ENCODE data around the gene CTSG. TPM values are rescaled to one million over a fixed set of nuclear protein-coding genes. Genes with fewer than 3 reads are reported as not detected.

Gene CTSG, protein sequence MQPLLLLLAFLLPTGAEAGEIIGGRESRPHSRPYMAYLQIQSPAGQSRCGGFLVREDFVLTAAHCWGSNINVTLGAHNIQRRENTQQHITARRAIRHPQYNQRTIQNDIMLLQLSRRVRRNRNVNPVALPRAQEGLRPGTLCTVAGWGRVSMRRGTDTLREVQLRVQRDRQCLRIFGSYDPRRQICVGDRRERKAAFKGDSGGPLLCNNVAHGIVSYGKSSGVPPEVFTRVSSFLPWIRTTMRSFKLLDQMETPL
- polyA plus RNA-seq (2012; ENCODE audit: insufficient read length, low read depth), result not detected

- no peak for TF ChIP-seq TAF1 (IDR thresholded peaks at IDR 0.05; ENCODE audit: borderline replicate concordance, insufficient read depth, low read length)
- no peak for TF ChIP-seq REST (IDR thresholded peaks at IDR 0.05; ENCODE audit: insufficient read depth in 1 of 2, low read depth in 2 of 2, low read length in 2 of 2)
- no peak for TF ChIP-seq FOXP2 (optimal IDR thresholded peaks at IDR 0.05; ENCODE audit: borderline replicate concordance, extremely low read depth, extremely low read length, insufficient read depth)
- no peak for TF ChIP-seq SIN3A (IDR thresholded peaks at IDR 0.05; ENCODE audit: borderline replicate concordance, insufficient read depth, low read length)
- no peak for TF ChIP-seq POLR2AphosphoS5 (IDR thresholded peaks at IDR 0.05; ENCODE audit: low read depth, low read length)
These were observed at the start of gene CTSG for GRCh38 chr14:24576182-24576581. CTSG (minus strand) TSS chr14:24576250; CDS start chr14:24576223, 27 bp downstream.

GRCh38 chr14:24613747-24614146 lies 37.7 kb upstream of the CTSG start:
- TF ChIP-seq POLR2AphosphoS5 (IDR thresholded peaks at IDR 0.05; ENCODE audit: low read depth, low read length), result no peak
- no peak for TF ChIP-seq FOXP2 (optimal IDR thresholded peaks at IDR 0.05; ENCODE audit: borderline replicate concordance, extremely low read depth, extremely low read length, insufficient read depth)
- no peak for TF ChIP-seq REST (IDR thresholded peaks at IDR 0.05; ENCODE audit: insufficient read depth in 1 of 2, low read depth in 2 of 2, low read length in 2 of 2)
- no peak for TF ChIP-seq SIN3A (IDR thresholded peaks at IDR 0.05; ENCODE audit: borderline replicate concordance, insufficient read depth, low read length)
- no peak for TF ChIP-seq TAF1 (IDR thresholded peaks at IDR 0.05; ENCODE audit: borderline replicate concordance, insufficient read depth, low read length)

- TF ChIP-seq POLR2AphosphoS5 (IDR thresholded peaks at IDR 0.05; ENCODE audit: low read depth, low read length) (no peak), SIN3A (IDR thresholded peaks at IDR 0.05; ENCODE audit: borderline replicate concordance, insufficient read depth, low read length) (no peak), FOXP2 (optimal IDR thresholded peaks at IDR 0.05; ENCODE audit: borderline replicate concordance, extremely low read depth, extremely low read length, insufficient read depth) (no peak), REST (IDR thresholded peaks at IDR 0.05; ENCODE audit: insufficient read depth in 1 of 2, low read depth in 2 of 2, low read length in 2 of 2) (no peak), TAF1 (IDR thresholded peaks at IDR 0.05; ENCODE audit: borderline replicate concordance, insufficient read depth, low read length) (no peak)
These were observed 37.2 kb upstream of the CTSG start for GRCh38 chr14:24613241-24613640.

- TF ChIP-seq SIN3A (IDR thresholded peaks at IDR 0.05; ENCODE audit: borderline replicate concordance, insufficient read depth, low read length) (no peak), TAF1 (IDR thresholded peaks at IDR 0.05; ENCODE audit: borderline replicate concordance, insufficient read depth, low read length) (no peak), FOXP2 (optimal IDR thresholded peaks at IDR 0.05; ENCODE audit: borderline replicate concordance, extremely low read depth, extremely low read length, insufficient read depth) (no peak), POLR2AphosphoS5 (IDR thresholded peaks at IDR 0.05; ENCODE audit: low read depth, low read length) (no peak), REST (IDR thresholded peaks at IDR 0.05; ENCODE audit: insufficient read depth in 1 of 2, low read depth in 2 of 2, low read length in 2 of 2) (no peak)
These were observed 36.1 kb upstream of the CTSG start for GRCh38 chr14:24612196-24612595.
